ENCODE data around the gene KRT2.

DNA sequence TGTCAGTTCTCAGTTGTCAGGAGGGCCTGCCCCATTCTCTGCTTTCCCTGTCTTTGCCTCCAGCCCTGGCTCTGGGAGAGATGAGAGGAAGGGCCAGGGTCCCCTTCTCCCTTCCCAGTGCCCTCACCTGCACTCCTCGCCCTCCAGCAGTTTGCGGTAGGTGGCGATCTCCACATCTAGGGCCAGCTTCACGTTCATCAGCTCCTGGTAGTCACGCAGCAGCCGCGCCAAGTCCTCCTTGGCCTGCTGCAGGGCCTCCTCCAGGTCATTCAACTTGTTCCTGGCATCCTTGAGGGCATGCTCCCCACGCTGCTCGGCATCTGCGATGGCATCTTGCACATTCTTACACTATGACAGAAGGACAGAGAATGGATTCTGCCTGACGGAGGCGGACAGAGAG is 5.4 kb downstream of the KRT2 start:
- no peak for TF ChIP-seq CTCF (conservative IDR thresholded peaks at IDR 0.05)
- no peak for TF ChIP-seq ZFX (IDR thresholded peaks at IDR 0.05)
